IMR-90 (cell line): Measurements from ENCODE around the gene COX7C.

Source experiments
- CTCF ChIP-seq: conservative IDR thresholded peaks from 2 replicates; pipeline ENCODE4 v1.5.1; 2012; ENCODE audit warnings: mild to moderate bottlenecking, low read depth, low read length, improper control_type of control experiment
- MXI1 ChIP-seq: IDR thresholded peaks from 2 replicates; pipeline ENCODE4 v1.6.1; 2012; ENCODE audit warnings: low read depth, mild to moderate bottlenecking, low read length, moderate library complexity, borderline replicate concordance
- POLR2A ChIP-seq: IDR thresholded peaks from 2 replicates; pipeline ENCODE4 v1.6.1; 2012; ENCODE audit warnings: mild to moderate bottlenecking, low read depth, low read length

- TF ChIP-seq CTCF = no peak
- TF ChIP-seq POLR2A = no peak
- no peak for TF ChIP-seq MXI1
Observed at GRCh38 chr5:86626149-86626548, 8.4 kb downstream of the COX7C start.
